Measurements from ENCODE around the gene GLI1.
"Not testable (repeated sequence)": the region's sequence is repeated elsewhere in the genome, so short reads cannot be mapped to it uniquely, and the experiment has no call there.

Gene GLI1

GRCh38 chr12:57498132-57498502, 38.5 kb downstream of the GLI1 start:
- DNase-seq (ENCODE audit: low spot score) = no peak

GRCh38 chr12:57498571-57498970, 39.0 kb downstream of the GLI1 start:
- no peak for DNase-seq (ENCODE audit: low spot score)

DNA sequence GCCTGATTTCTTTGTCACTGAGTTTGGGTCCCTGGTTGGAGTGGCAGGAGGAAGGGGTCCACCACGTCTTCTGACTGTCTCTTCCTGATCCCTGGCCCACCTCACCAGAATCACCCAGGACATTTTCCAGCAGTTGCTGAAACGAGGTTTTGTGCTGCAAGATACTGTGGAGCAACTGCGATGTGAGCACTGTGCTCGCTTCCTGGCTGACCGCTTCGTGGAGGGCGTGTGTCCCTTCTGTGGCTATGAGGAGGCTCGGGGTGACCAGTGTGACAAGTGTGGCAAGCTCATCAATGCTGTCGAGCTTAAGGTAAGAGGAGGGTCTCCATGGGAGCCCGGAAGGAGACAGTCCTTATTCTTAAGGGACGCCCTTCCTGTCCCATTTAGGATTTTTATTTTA, 40.6 kb downstream of the GLI1 start:
- no peak for DNase-seq (ENCODE audit: low spot score)

DNA sequence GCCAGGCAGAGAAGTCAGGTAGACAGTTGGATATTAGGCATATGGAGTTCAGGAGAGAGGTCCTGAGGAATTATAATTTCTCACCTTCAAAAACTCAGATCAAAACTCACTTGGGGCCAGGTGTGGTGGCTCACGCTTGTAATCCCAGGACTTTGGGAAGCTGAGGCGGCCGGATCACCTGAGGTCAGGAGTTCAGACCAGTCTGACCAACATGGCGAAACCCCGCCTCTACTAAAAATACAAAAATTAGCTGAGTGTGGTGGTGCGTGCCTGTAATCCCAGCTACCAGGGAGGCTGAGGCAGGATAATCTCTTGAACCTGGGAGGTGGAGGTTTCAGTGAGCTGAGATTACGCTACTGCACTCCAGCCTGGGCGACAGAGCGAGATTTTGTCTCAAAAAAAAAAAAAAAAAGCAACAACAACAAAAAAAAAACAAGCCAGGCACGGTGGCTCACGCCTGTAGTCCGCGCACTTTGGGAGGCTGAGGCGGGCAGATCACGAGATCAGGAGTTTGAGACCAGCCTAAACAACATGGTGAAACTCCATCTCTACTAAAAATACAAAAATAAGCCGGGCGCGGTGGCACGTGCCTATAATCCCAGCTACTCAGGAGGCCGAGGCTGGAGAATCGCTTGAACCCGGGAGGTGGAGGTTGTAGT, 42.9 kb downstream of the GLI1 start:
- not testable (repeated sequence) for DNase-seq (ENCODE audit: low spot score)

GRCh38 chr12:57506541-57506940, 47.0 kb downstream of the GLI1 start:
- not testable (repeated sequence) for DNase-seq (ENCODE audit: low spot score)

- DNase-seq (ENCODE audit: low spot score) = not testable (repeated sequence)
These were observed 48.2 kb downstream of the GLI1 start for GRCh38 chr12:57507796-57508195.

DNA sequence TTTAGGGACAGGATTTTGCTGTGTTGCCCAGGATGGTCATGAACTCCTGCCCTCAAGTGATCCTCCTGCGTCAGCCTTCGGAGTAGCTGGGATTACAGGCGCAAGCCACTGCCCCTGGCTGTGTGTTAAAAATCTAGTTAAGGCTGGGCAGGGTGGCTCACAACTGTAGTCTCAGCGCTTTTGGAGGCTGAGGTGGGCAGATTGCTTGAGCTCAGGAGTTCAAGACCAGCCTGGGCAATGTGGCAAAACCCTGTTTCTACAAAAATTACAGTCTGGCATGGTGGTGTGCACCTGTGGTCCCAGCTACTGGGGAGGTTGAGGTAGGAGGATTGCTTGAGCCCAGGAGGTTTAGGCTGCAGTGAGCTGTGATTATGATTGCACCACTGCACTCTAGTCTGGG, 51.6 kb downstream of the GLI1 start:
- DNase-seq (ENCODE audit: low spot score) = no peak

- DNase-seq (ENCODE audit: low spot score) = no peak
These were observed 52.2 kb downstream of the GLI1 start for GRCh38 chr12:57511588-57512325.

GRCh38 chr12:57512665-57513064, 53.1 kb downstream of the GLI1 start:
- DNase-seq (ENCODE audit: low spot score) = no peak

- no peak for DNase-seq (ENCODE audit: low spot score)
These were observed 53.7 kb downstream of the GLI1 start for GRCh38 chr12:57513266-57513665.

- not testable (repeated sequence) for DNase-seq (ENCODE audit: low spot score)
These were observed 54.1 kb downstream of the GLI1 start for GRCh38 chr12:57513677-57514076.

DNA sequence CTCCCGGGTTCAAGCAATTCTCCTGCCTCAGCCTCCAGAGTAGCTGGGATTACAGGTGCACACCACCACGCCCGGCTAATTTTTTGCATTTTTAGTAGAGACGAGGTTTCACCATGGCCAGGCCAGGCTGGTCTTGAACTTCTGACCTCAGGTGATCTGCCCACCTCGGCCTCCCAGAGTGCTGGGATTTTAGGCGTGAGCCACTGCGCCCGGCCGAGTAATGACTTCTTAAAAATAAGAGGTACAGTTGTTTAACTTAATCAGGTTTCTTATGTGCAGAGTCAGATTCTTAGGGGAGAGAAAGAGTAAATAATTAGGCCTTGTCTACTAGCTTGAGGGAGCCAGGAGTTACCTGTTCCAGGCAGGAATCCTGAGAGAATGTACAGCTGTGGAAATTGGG, 54.7 kb downstream of the GLI1 start:
- not testable (repeated sequence) for DNase-seq (ENCODE audit: low spot score)

DNA sequence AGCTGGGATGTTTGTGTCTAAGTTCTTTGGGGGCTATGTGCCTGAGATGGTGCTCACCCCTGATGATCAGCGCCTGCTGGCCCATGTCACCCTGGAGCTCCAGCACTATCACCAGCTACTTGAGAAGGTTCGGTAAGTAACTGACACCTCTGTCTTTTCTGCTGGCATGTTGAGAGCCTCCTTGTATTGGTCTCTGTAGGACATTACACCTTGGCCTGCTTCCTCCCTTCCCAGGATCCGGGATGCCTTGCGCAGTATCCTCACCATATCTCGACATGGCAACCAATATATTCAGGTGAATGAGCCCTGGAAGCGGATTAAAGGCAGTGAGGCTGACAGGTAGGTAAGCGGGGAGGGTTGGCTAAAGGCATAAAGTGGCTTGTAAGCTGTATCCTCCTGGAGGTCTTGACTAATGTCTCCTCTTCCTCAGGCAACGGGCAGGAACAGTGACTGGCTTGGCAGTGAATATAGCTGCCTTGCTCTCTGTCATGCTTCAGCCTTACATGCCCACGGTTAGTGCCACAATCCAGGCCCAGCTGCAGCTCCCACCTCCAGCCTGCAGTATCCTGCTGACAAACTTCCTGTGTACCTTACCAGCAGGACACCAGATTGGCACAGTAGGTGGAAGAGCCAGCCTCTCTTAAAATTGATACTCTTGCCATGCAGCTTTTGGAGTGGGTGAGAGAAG, 55.3 kb downstream of the GLI1 start:
- no peak for DNase-seq (ENCODE audit: low spot score)

DNA sequence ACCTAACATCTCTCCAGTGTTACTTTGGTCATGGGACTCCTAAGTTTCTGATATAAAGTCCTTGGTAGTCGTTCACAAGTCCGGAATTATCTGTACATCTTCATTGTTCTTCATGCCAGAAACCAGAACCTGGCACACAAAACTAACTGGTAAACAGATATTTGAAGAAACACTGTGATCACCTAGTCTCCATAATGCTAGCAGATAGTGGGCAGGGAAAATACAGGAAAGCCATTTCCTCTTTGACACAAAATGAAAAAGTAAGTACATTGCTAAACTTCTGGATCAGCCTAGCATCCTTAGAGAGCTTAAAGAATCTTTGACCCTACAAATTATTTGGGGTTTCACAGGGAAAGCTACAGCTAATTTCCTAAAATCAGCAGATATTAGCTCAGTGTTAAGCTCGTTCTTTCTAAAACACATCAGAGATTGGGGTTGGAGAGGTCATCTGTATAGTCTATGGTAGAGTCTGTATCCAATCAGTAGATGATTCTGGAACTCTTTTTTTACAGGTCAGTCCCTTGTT, 55.9 kb downstream of the GLI1 start:
- DNase-seq (ENCODE audit: low spot score) = no peak

- DNase-seq (ENCODE audit: low spot score) = no peak
These were observed 56.5 kb downstream of the GLI1 start for GRCh38 chr12:57515934-57516541.

- DNase-seq (ENCODE audit: low spot score) = no peak
These were observed 57.1 kb downstream of the GLI1 start for GRCh38 chr12:57516617-57517153.

DNA sequence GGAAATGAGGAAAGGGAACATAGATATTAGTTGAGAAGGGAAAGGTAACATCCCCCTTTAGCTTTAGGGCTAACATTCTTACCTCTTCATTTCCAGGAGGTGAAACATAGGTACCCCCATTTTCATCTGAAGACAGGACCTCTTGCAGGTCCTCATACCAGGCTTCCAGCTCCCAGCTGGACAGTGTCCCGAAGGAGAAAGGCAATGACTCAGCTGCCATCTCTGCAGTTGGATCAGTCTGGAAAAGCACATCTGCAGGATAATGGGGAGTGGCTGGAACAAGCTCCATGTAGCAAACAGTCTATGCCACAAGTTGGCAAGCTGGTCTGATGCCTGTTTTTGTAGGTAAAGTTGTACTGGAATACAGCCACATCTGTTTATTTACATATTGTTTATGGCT, 57.6 kb downstream of the GLI1 start:
- DNase-seq (ENCODE audit: low spot score) = no peak

GRCh38 chr12:57517718-57518117, 58.1 kb downstream of the GLI1 start:
- DNase-seq (ENCODE audit: low spot score) = not testable (repeated sequence)

GRCh38 chr12:57518176-57518919, 58.8 kb downstream of the GLI1 start:
- no peak for DNase-seq (ENCODE audit: low spot score)

GRCh38 chr12:57518920-57519795, 59.6 kb downstream of the GLI1 start:
- peak; percentile 51 for DNase-seq (ENCODE audit: low spot score)

- peak; percentile 44 for DNase-seq (ENCODE audit: low spot score)
These were observed 60.1 kb downstream of the GLI1 start for GRCh38 chr12:57519796-57520052.
